Uterus (tissue), 4 donors: ENCODE measurements around the gene ACACB. TPM values are rescaled to one million over a fixed set of nuclear protein-coding genes. Genes with fewer than 3 reads are reported as not detected.

ENCODE experiments used
- DNase-seq, 2 donors: peaks; one replicate each; pipeline ENCODE4 v3.0.0-alpha.2; 2019 to 2020
- H3K27ac ChIP-seq, 2 donors: fragments of 200-600 bp; sonication (generic); 1 replicate in 1 of 2; 2 replicates in 1 of 2; pipeline ENCODE4 v1.5.1; 2016 to 2018
- H3K27me3 ChIP-seq, 2 donors: fragments of 200-600 bp; sonication (generic); one replicate each; pipeline ENCODE4 v1.5.1; 2018 to 2019; ENCODE audit warnings: control low read depth in 1 of 2
- H3K36me3 ChIP-seq, 2 donors: fragments of 200-600 bp; sonication (generic); one replicate each; pipeline ENCODE4 v1.5.1; 2019; ENCODE audit warnings: control low read depth in 1 of 2
- H3K4me1 ChIP-seq, 2 donors: fragments of 200-600 bp; sonication (generic); one replicate each; pipeline ENCODE4 v1.5.1; 2018 to 2019; ENCODE audit warnings: control low read depth in 1 of 2
- H3K4me3 ChIP-seq, 2 donors: fragments of 200-600 bp; sonication (generic); 1 replicate in 1 of 2; 2 replicates in 1 of 2; pipeline ENCODE4 v1.5.1; 2018 to 2019; ENCODE audit warnings: mild to moderate bottlenecking in 1 of 2
- H3K9me3 ChIP-seq, 2 donors: fragments of 200-600 bp; sonication (generic); one replicate each; pipeline ENCODE4 v1.5.1; 2019; ENCODE audit warnings: control low read depth in 1 of 2
- CTCF ChIP-seq, 4 experiments: fragments of 200-600 bp in 2 of 4; fragments of 450-650 bp in 2 of 4; sonication (generic) in 2 of 4; IDR thresholded peaks; one replicate each; pipeline ENCODE4 v1.5.1; 2016 to 2019; ENCODE audit warnings: antibody characterized with exemption in 4 of 4, mild to moderate bottlenecking in 2 of 4, moderate library complexity in 1 of 4
- POLR2A ChIP-seq, 2 donors: fragments of 450-650 bp; IDR thresholded peaks; one replicate each; pipeline ENCODE4 v1.6.1; 2016; ENCODE audit warnings: antibody characterized with exemption in 2 of 2, mild to moderate bottlenecking in 1 of 2, moderate library complexity in 1 of 2
- intact Hi-C: fragments of 100-400 bp; cut with DNase I; formaldehyde crosslinking; loops from one replicate; pipeline ENCODE4 v1.15.1; 2023; ENCODE audit warnings: low total_unique reads
- total RNA-seq, 4 donors: library from RNA; depleted of rRNA in 3 of 4; stranded (reverse); fragments of >200 nt in 3 of 4; gene quantifications; one replicate each; pipeline versions ENCODE4 v1.1.0 to v1.2.4, GENCODE V29; 2014 to 2023
- donor health status: DM: yes; HTN: yes; CAD: no.

Gene ACACB
- total RNA-seq, 4 donors from 2014 or later = 22.0 to 137 (median 97.2) TPM

GRCh38 chr12:109250523-109250922, 134.1 kb downstream of the ACACB start:
- H3K27me3 ChIP-seq = no peaks in the 10 kb centered on the region
- H3K27ac ChIP-seq = no peak overlapping the region
- H3K36me3 ChIP-seq = no peaks in the 10 kb centered on the region
- no peaks in the 10 kb centered on the region for H3K9me3 ChIP-seq
- no peak for DNase-seq
- intact Hi-C loops = no loop called here
- H3K4me3 ChIP-seq = no peak overlapping the region
- no peak for TF ChIP-seq POLR2A (IDR thresholded peaks at IDR 0.05)
- no peak for TF ChIP-seq CTCF (IDR thresholded peaks at IDR 0.05)
- no peaks in the 10 kb centered on the region for H3K4me1 ChIP-seq

GRCh38 chr12:109252799-109253198, 136.4 kb downstream of the ACACB start:
- intact Hi-C loops = no loop called here
- TF ChIP-seq POLR2A (IDR thresholded peaks at IDR 0.05) (no peak), CTCF (IDR thresholded peaks at IDR 0.05) (no peak)
- H3K27me3 ChIP-seq = no peaks in the 10 kb centered on the region
- H3K27ac ChIP-seq = no peak overlapping the region
- H3K9me3 ChIP-seq = no peaks in the 10 kb centered on the region
- H3K4me3 ChIP-seq = no peak overlapping the region
- no peak for DNase-seq
- no peaks in the 10 kb centered on the region for H3K4me1 ChIP-seq
- H3K36me3 ChIP-seq = no peaks in the 10 kb centered on the region

GRCh38 chr12:109253913-109254544, 137.6 kb downstream of the ACACB start:
- TF ChIP-seq POLR2A (IDR thresholded peaks at IDR 0.05) (no peak), CTCF (IDR thresholded peaks at IDR 0.05) (no peak)
- Histone ChIP-seq H3K27ac (no peak overlapping the region), H3K4me3 (no peak overlapping the region), H3K9me3 (no peaks in the 10 kb centered on the region), H3K4me1 (no peaks in the 10 kb centered on the region), H3K27me3 (no peaks in the 10 kb centered on the region), H3K36me3 (no peaks in the 10 kb centered on the region)
- no peak for DNase-seq
- intact Hi-C loops = no loop called here

- H3K4me3 ChIP-seq = no peak overlapping the region
- H3K27ac ChIP-seq = no peak overlapping the region
- DNase-seq = no peak
- H3K27me3 ChIP-seq = no peaks in the 10 kb centered on the region
- H3K36me3 ChIP-seq = no peaks in the 10 kb centered on the region
- intact Hi-C loops = no loop called here
- TF ChIP-seq POLR2A (IDR thresholded peaks at IDR 0.05) (no peak), CTCF (IDR thresholded peaks at IDR 0.05) (no peak)
- H3K9me3 ChIP-seq = no peaks in the 10 kb centered on the region
- H3K4me1 ChIP-seq = no peaks in the 10 kb centered on the region
Observed at GRCh38 chr12:109255377-109255776, 139.0 kb downstream of the ACACB start.

GRCh38 chr12:109256011-109256410, 139.6 kb downstream of the ACACB start:
- no peak overlapping the region for H3K4me3 ChIP-seq
- no peak for DNase-seq
- no peak for TF ChIP-seq CTCF (IDR thresholded peaks at IDR 0.05)
- no peak for TF ChIP-seq POLR2A (IDR thresholded peaks at IDR 0.05)
- no peaks in the 10 kb centered on the region for H3K36me3 ChIP-seq
- no peaks in the 10 kb centered on the region for H3K4me1 ChIP-seq
- no peaks in the 10 kb centered on the region for H3K27me3 ChIP-seq
- intact Hi-C loops = no loop called here
- no peaks in the 10 kb centered on the region for H3K9me3 ChIP-seq
- no peak overlapping the region for H3K27ac ChIP-seq
